GM12872 (cell line): ENCODE results near the gene PDE7B.

Experiments
- CTCF ChIP-seq: IDR thresholded peaks from 3 replicates; pipeline ENCODE4 v1.5.1; 2011; ENCODE audit warnings: low read depth, mild to moderate bottlenecking, low read length, moderate library complexity; ENCODE audit not compliant: insufficient read depth

PDE7B gene

DNA sequence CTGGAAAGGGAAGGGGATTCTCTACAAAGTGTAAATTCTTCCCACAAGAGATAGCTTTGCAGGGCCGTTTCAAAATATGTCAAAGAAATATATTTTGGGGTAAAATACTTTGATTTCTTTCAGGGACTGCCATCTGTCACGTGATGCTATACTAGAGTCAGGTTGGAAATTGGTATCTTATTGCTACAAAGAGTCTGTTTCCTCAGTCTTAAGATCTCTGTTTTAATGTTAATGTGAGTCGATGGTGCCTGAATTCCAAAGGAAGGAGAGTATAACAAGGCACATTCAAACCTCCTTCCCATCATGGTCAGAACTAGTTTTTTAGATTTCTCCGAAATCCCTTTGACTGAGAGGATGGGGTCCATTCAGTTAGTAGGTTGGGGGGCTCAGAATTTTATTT, 36.3 kb upstream of the PDE7B start:
- no peak for TF ChIP-seq CTCF

DNA sequence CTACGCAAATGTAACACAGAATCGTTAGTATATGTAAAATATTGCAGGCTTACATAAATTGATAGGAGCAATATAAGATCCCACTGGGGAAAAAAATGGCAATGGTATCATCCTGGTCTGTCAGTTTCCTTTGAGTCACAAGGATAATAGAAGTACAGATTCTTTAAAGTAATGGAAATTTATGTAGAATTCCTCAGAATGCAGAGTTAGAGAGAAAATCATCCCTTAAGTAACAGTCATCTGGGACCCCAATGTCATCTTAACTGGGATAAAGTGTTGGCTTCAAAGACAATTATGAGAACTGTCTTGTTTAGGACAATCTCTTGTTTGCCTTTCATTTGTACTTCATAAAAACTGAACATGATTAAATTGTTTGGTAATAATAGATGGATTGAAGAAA, 34.5 kb upstream of the PDE7B start:
- no peak for TF ChIP-seq CTCF

DNA sequence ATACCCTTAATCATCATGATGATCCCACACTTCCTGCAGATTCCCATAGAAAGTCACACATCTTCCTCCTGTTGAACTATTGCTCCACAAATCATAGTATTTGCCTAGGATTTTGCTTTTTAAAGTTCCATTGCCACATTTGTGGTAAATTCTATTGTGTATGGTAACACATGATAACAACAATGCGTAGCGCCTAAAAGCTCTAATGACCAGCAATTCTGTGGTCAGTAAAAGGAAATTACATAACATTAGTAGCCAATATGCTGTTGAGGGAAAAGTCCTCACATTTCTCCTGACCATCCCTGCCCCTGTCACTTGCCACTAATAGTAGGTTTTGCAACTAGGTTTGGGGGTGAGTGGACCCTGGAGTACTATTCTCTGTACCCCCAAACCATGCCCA, 31.8 kb upstream of the PDE7B start:
- no peak for TF ChIP-seq CTCF

DNA sequence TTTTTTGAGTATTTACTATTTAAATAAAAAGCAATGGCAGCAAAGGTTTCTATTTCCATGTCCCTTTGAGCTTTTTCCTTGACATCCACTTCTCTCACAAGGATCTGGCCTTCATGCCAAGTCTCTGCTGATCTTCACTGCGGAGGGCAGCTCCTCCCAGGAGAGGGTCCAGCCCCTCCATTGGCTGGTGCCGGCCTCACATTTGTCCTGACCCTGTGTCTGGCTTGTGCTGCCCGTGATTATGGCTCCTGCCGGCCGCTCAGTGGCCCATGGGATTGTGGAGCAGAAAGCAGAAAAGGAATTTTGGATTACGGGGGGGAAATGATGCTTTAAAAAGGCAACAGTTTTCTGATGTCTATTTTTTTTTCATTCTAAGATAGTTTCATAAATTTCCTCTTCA, 31.2 kb upstream of the PDE7B start:
- no peak for TF ChIP-seq CTCF

DNA sequence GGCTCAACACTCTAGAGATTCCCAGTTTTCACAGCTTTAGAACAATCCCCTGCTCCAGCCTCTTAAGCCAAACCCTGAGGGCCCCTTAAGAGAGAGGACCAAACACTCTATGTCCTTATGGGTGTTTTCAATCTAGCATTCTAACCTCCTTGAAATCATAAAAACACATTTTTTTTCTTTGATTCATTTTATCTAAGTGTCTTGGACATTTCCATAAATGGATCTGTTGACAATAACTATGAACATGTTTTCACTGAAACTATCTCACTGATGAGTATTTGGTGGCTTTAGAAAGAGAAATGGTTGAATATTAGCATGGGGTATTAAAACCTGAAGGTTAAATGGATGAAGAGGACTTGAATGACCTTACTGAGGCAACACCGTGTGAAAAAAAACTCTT, 27.6 kb upstream of the PDE7B start:
- no peak for TF ChIP-seq CTCF

GRCh38 chr6:135826236-135826804, 25.2 kb upstream of the PDE7B start:
- TF ChIP-seq CTCF, result no peak

DNA sequence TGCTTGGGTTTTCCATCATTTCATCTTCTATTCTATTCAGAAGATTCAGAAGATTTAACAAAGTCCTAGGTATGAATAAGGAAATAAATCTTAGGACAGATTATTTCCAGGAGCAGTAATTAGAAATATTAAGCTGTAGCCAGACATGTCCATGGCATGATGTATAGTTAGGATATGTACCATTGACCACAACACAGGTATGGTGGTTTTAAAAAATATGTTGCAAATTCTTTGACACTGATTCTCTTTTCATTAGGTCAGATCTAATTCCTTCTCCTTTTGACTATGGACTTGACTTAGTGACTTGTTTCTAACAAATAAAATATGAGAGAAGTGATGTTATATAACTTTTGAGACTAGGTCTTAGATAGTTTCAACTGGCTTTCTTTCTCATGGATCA, 23.5 kb upstream of the PDE7B start:
- TF ChIP-seq CTCF, result no peak

- no peak for TF ChIP-seq CTCF
Measured at GRCh38 chr6:135830452-135830881, 21.0 kb upstream of the PDE7B start.
